RWPE1 (cell line): ENCODE results near the gene GAGE12H.
A peak's percentile ranks its signal among the peaks of the same experiment; 100 is the strongest.

ENCODE experiments used
- CTCF ChIA-PET: fragments of 350-600 bp; sonication (Branson Sonifier 250); formaldehyde crosslinking; extraction: SDS; loops from one replicate; lab custom pipeline; 2021; lab: Yijun Ruan, JAX
- POLR2A ChIA-PET: fragments of 400-600 bp; formaldehyde crosslinking; extraction: SDS; loops from one replicate; lab custom pipeline; 2020; ENCODE audit warnings: antibody characterized with exemption; ENCODE audit not compliant: low non-redundant PET; lab: Yijun Ruan, JAX
- DNase-seq: peaks from one replicate; pipeline ENCODE4 v3.0.0; 2012; ENCODE audit warnings: low spot score
- H3K27ac ChIP-seq: fragments of 450-650 bp; 2 replicates; pipeline ENCODE4 v1.5.1; 2017
- CTCF ChIP-seq: fragments of 450-650 bp; conservative IDR thresholded peaks from 2 replicates; pipeline ENCODE4 v1.5.1; 2017; ENCODE audit warnings: low read depth, mild to moderate bottlenecking

Gene GAGE12H

DNA sequence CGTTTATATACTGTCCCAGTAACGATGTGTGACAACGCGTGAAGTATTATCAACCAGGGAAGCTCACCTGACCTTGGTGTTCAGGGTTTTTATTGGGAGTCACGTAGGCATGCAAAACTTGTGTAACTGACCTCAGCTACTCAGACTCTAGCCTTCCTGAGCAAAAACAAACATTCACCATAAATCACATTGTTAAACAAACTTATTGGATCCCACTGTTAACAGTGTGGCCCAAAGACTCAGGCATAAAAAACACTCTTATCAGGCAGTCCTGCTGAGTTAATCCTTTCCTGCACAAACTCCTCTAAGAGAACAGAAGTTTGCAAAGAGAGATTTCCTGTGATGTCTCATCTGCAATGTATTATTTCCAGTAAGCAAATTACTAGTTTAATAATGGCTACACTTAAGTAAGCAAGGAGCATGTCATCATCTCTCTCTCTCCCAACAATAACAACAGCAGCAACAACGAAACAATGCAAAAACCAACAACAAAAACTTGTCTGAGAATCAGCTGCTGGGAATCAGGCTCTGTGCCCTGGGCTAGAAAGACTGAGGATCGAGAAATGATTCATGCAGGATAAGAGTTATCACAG is 31.1 kb downstream of the GAGE12H start:
- ChIA-PET POLR2A (no interaction called here), CTCF (no interaction called here)
- DNase-seq = no peak
- no peak for TF ChIP-seq CTCF
- no peak overlapping the region for H3K27ac ChIP-seq

DNA sequence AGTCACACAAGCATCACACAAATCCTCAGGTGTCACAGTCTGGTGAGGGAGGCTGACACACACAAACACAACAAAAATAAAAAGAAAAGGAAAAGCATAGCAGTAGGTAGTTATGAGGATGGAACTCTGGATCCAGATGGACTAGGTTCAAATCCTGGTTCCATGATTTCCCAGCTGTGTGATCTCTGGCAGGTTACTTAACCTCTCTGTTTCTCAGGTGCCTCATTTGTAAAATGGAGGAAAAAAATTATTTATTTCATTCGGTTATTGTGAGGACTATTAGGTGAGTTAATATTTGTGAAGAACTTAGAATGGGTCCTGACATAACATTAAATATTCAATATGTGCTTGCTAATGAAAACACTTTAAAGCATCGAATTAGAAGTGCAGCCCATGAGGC is 38.8 kb downstream of the GAGE12H start:
- H3K27ac ChIP-seq = no peak overlapping the region
- no peak for TF ChIP-seq CTCF
- CTCF ChIA-PET = no interaction called here
- POLR2A ChIA-PET = no interaction called here
- no peak for DNase-seq

- H3K27ac ChIP-seq = no peak overlapping the region
- TF ChIP-seq CTCF = peak; percentile 25
- POLR2A ChIA-PET = no interaction called here
- CTCF ChIA-PET = interaction anchor here (0.6 to 0.8 kb wide), 3 partner anchors 11 to 1666 kb away, joined by 3 to 4 read pairs (median 3); no protein-coding TSS in a partner anchor
- DNase-seq = peak; percentile 22
Observed at GRCh38 chrX:49627086-49627777, 47.5 kb downstream of the GAGE12H start.
